Stomach (tissue), 9 donors: ENCODE measurements around the gene SPEM3. TPM values are rescaled to one million over a fixed set of nuclear protein-coding genes. Genes with fewer than 3 reads are reported as not detected.

Source experiments
- DNase-seq, 2 donors: peaks; one replicate each; pipeline versions ENCODE4 v3.0.0 to v3.0.0-alpha.2; 2013 to 2019
- H3K27ac ChIP-seq, 5 donors: fragments of 200-600 bp in 4 of 5; sonication (generic) in 4 of 5; one replicate each; pipeline ENCODE4 v1.5.1; 2013 to 2019; ENCODE audit warnings: mild to moderate bottlenecking in 1 of 5, moderate library complexity in 1 of 5
- H3K27me3 ChIP-seq, 3 donors: fragments of 200-600 bp; sonication (generic); one replicate each; pipeline ENCODE4 v1.5.1; 2017 to 2019; ENCODE audit warnings: mixed run types in 1 of 3
- H3K36me3 ChIP-seq, 4 donors: fragments of 200-600 bp; sonication (generic); 1 replicate in 3 of 4; 2 replicates in 1 of 4; pipeline ENCODE4 v1.5.1; 2016 to 2019
- H3K4me1 ChIP-seq, 4 donors: fragments of 200-600 bp; sonication (generic); one replicate each; pipeline ENCODE4 v1.5.1; 2016 to 2019
- H3K4me3 ChIP-seq, 4 donors: fragments of 200-600 bp; sonication (generic) in 3 of 4; one replicate each; pipeline ENCODE4 v1.5.1; 2016 to 2019; ENCODE audit warnings: mild to moderate bottlenecking in 1 of 4
- H3K9me3 ChIP-seq, 4 donors: fragments of 200-600 bp; sonication (generic); one replicate each; pipeline ENCODE4 v1.5.1; 2016 to 2019
- CTCF ChIP-seq, 7 experiments: fragments of 450-650 bp in 4 of 7; fragments of 200-600 bp in 3 of 7; sonication (generic) in 3 of 7; IDR thresholded peaks; one replicate each; pipeline ENCODE4 v1.5.1; 2016 to 2019; ENCODE audit warnings: antibody characterized with exemption in 7 of 7, control low read depth in 2 of 7, mild to moderate bottlenecking in 1 of 7
- EP300 ChIP-seq: sonication (generic); formaldehyde crosslinking; IDR thresholded peaks from one replicate; pipeline ENCODE4 v1.6.1; 2017; ENCODE audit warnings: antibody characterized with exemption
- POLR2A ChIP-seq, 4 donors: fragments of 450-650 bp; IDR thresholded peaks; one replicate each; pipeline ENCODE4 v1.6.1; 2016; ENCODE audit warnings: antibody characterized with exemption in 4 of 4, control low read depth in 2 of 4, mild to moderate bottlenecking in 1 of 4, moderate library complexity in 1 of 4
- POLR2AphosphoS5 ChIP-seq, 3 donors: sonication (generic); formaldehyde crosslinking; IDR thresholded peaks; one replicate each; pipeline ENCODE4 v1.6.1; 2016; ENCODE audit warnings: antibody characterized with exemption in 3 of 3
- WGBS, 5 donors: extraction: QIAGEN DNeasy Blood & Tissue Kit in 3 of 5; methylation state at CpG; one replicate each; pipeline versions ENCODE4 v1.1.5 to v1.1.7; 2013 to 2018; 5-methylcytosine and 5-hydroxymethylcytosine counted together
- intact Hi-C: fragments of 100-400 bp; cut with DNase I; formaldehyde crosslinking; loops from one replicate; pipeline ENCODE4 v1.15.1; 2023; ENCODE audit warnings: low total_unique reads
- polyA plus RNA-seq, 3 donors: library from polyadenylated mRNA; stranded (reverse); fragments of 200-250 nt; gene quantifications; one replicate each; pipeline ENCODE4 v1.2.3, GENCODE V29; 2013
- total RNA-seq, 5 donors: library from RNA; depleted of rRNA; stranded (reverse); fragments of >200 nt; gene quantifications; one replicate each; pipeline versions ENCODE4 v1.1.0 to v1.2.3, GENCODE V29; 2014 to 2016
- donor health status: healthy with polysubstance abuse.
- donor health status: Bipolar disorder and iron deficiency.
- donor health status: healthy.

The SPEM3 gene
- total and polyA plus RNA-seq, 8 donors: not detected

GRCh38 chr17:7437950-7438614 is 9.4 kb downstream of the SPEM3 start:
- TF ChIP-seq POLR2A (IDR thresholded peaks at IDR 0.05) (no peak), EP300 (no peak), POLR2AphosphoS5 (IDR thresholded peaks at IDR 0.05) (no peak), CTCF (IDR thresholded peaks at IDR 0.05) (no peak)
- WGBS, 5 donors: 20 to 36% (median 23%) methylated on average over 24 to 48 of the region's 48 CpGs
- Histone ChIP-seq H3K4me1 (peaks cover 34 to 68% (median 63%) of the 10 kb centered on the region in 4 donors), H3K4me3 (peak overlapping the region; percentile 25 to 62 (median 46)), H3K27me3 (peaks cover 11 to 94% (median 40%) of the 10 kb centered on the region in 3 donors), H3K27ac (peak overlapping the region in 2 of 5 donors; percentile 24 to 29), H3K36me3 (no peaks in the 10 kb centered on the region), H3K9me3 (no peaks in the 10 kb centered on the region)
- DNase-seq: peak; percentile 53 to 87
- intact Hi-C loops: loop anchor here (5.0 kb wide), 1 partner anchor 39 kb away; the partner anchor contains the start of gene ZBTB4

- peaks cover 11 to 94% (median 40%) of the 10 kb centered on the region in 3 donors for H3K27me3 ChIP-seq
- DNase-seq: no peak
- WGBS, 5 donors: 47 to 56% (median 54%) methylated on average over 11 of the region's 11 CpGs
- peaks cover 34 to 68% (median 63%) of the 10 kb centered on the region in 4 donors for H3K4me1 ChIP-seq
- H3K4me3 ChIP-seq: peak overlapping the region; percentile 25 to 62 (median 46)
- H3K36me3 ChIP-seq: no peaks in the 10 kb centered on the region
- intact Hi-C loops: loop anchor here (5.0 kb wide), 1 partner anchor 38 kb away; the partner anchor contains the start of gene ZBTB4
- H3K27ac ChIP-seq: peak overlapping the region in 1 of 5 donors; percentile 24
- TF ChIP-seq POLR2A (IDR thresholded peaks at IDR 0.05): no peak
- no peak for TF ChIP-seq EP300
- TF ChIP-seq CTCF (IDR thresholded peaks at IDR 0.05): no peak
- TF ChIP-seq POLR2AphosphoS5 (IDR thresholded peaks at IDR 0.05): no peak
- no peaks in the 10 kb centered on the region for H3K9me3 ChIP-seq
Observed at GRCh38 chr17:7438656-7439460, 10.2 kb downstream of the SPEM3 start.

GRCh38 chr17:7439462-7440112 is 10.9 kb downstream of the SPEM3 start, which contains the start of gene FGF11:
Gene FGF11 (plus strand): TSS chr17:7439512. CDS start chr17:7439621, 109 bp downstream.
- TF ChIP-seq POLR2AphosphoS5 (IDR thresholded peaks at IDR 0.05): no peak
- no peak for TF ChIP-seq CTCF (IDR thresholded peaks at IDR 0.05)
- TF ChIP-seq EP300: no peak
- TF ChIP-seq POLR2A (IDR thresholded peaks at IDR 0.05): no peak
- 0 to 2% (median 2%) methylated on average over 29 to 50 of the region's 50 CpGs for WGBS, 5 donors
- intact Hi-C loops: loop anchor here (5.0 kb wide), 1 partner anchor 38 kb away; the partner anchor contains the start of gene ZBTB4
- Histone ChIP-seq H3K9me3 (no peaks in the 10 kb centered on the region), H3K4me1 (peaks cover 34 to 68% (median 62%) of the 10 kb centered on the region in 4 donors), H3K4me3 (peak within 1 kb of the TSS; percentile 34 to 62 (median 46)), H3K36me3 (no peaks in the 10 kb centered on the region), H3K27ac (peak within 1 kb of the TSS in 2 of 5 donors; percentile 24 to 29), H3K27me3 (peaks cover 11 to 93% (median 40%) of the 10 kb centered on the region in 3 donors)
- DNase-seq: peak in 1 of 2 donors; percentile 49
